ENCODE measurements around the gene PRKG1.

DNA sequence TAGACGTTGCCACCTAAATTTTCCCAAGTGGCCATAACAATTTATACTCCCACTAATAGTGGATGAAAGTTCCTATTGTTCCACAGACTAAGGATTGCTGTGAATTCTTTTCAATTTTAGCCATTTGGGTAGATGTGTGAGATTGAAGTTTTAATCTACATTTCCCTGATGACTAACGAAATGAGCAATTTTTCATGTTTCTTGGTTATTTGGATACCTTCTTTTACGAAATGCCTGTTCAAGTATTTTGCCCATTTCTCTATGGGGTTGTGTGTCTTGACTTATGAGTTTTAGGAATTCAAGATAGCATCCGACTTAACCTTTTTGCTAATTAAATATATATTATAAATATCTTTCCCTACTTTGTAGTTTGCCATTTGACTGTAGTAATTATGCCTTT, 16.4 kb upstream of the PRKG1 start:
- TF ChIP-seq, protein P1, sequence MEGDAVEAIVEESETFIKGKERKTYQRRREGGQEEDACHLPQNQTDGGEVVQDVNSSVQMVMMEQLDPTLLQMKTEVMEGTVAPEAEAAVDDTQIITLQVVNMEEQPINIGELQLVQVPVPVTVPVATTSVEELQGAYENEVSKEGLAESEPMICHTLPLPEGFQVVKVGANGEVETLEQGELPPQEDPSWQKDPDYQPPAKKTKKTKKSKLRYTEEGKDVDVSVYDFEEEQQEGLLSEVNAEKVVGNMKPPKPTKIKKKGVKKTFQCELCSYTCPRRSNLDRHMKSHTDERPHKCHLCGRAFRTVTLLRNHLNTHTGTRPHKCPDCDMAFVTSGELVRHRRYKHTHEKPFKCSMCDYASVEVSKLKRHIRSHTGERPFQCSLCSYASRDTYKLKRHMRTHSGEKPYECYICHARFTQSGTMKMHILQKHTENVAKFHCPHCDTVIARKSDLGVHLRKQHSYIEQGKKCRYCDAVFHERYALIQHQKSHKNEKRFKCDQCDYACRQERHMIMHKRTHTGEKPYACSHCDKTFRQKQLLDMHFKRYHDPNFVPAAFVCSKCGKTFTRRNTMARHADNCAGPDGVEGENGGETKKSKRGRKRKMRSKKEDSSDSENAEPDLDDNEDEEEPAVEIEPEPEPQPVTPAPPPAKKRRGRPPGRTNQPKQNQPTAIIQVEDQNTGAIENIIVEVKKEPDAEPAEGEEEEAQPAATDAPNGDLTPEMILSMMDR (optimal IDR thresholded peaks at IDR 0.05 in 1 of 3, IDR thresholded peaks at IDR 0.05 in 1 of 3, conservative IDR thresholded peaks at IDR 0.05 in 1 of 3; ENCODE audit: extremely low read depth in 1 of 3, insufficient read depth in 2 of 3, low read length in 3 of 3) = no peak
- TF ChIP-seq EZH2 (IDR thresholded peaks at IDR 0.05; ENCODE audit: low read length) = no peak

All from keratinocyte (primary cell).